HCT116 (cell line): ENCODE results near the gene ZKSCAN7. TPM values are rescaled to one million over a fixed set of nuclear protein-coding genes. Genes with fewer than 3 reads are reported as not detected.

Source experiments
- ATAC-seq: fragments of 200-7000 bp; cut with Tn5 transposase; 2 replicates; pipeline ENCODE4 v1.9.1; 2020; ENCODE audit warnings: mild to moderate bottlenecking, moderate library complexity
- Bru-seq: library from RNA; stranded (reverse); fragments of 400-500 nt; gene quantifications from one replicate; lab custom pipeline; 2021; lab: Mats Ljungman, UMichigan
- BruChase-seq, 2 experiments: library from RNA; stranded (reverse); fragments of 400-500 nt; gene quantifications; one replicate each; lab custom pipeline; 2021; lab: Mats Ljungman, UMichigan
- BruUV-seq: library from RNA; stranded (reverse); fragments of 400-500 nt; replicated peaks from 2 replicates; lab custom pipeline; 2021; lab: Mats Ljungman, UMichigan
- CTCF ChIA-PET: fragments of 300-600 bp; sonication (Branson Sonifier 250); formaldehyde crosslinking; loops from one replicate; lab custom pipeline; 2021; ENCODE audit warnings: antibody characterized with exemption; lab: Charles Lee
- POLR2A ChIA-PET: fragments of 300-600, 350-600 bp; sonication (Branson Sonifier 250); formaldehyde crosslinking; loops from one replicate; lab custom pipeline; 2021; ENCODE audit warnings: antibody characterized with exemption; lab: Charles Lee
- RAD21 ChIA-PET, 2 experiments: fragments of 300-600 bp; sonication (Branson Sonifier 250); formaldehyde crosslinking; loops; one replicate each; lab custom pipeline; 2023; ENCODE audit warnings: low total read pairs in 2 of 2; ENCODE audit not compliant: uncharacterized antibody in 2 of 2, unreplicated experiment in 2 of 2, low non-redundant PET in 1 of 2; lab: Charles Lee
- DNase-seq: peaks from one replicate; pipeline ENCODE4 v3.0.0-alpha.2; 2010; ENCODE audit warnings: low read depth, low spot score
- H2AFZ ChIP-seq: fragments of 200-600 bp; shearing (Covaris generic), sonication (generic); 2 replicates; pipeline ENCODE4 v1.6.1; 2017; ENCODE audit warnings: low read depth, mixed run types, mixed read lengths, antibody characterized with exemption, low read length; ENCODE audit not compliant: poor library complexity, severe bottlenecking
- H3K27ac ChIP-seq: 2 replicates; pipeline ENCODE4 v1.5.1; 2012; ENCODE audit warnings: low read depth, low read length
- H3K27me3 ChIP-seq: fragments of 200-600 bp; sonication (generic); 2 replicates; pipeline ENCODE4 v1.6.1; 2016; ENCODE audit warnings: mixed run types, low read length, mixed read lengths; ENCODE audit not compliant: insufficient read depth
- H3K36me3 ChIP-seq, 2 experiments: fragments of 200-500 bp in 1 of 2; fragments of 200-600 bp in 1 of 2; sonication (Bioruptor generic) in 1 of 2; sonication (generic) in 1 of 2; 2 replicates each; pipeline versions ENCODE4 v1.5.1 to v1.6.1; 2014 to 2016; ENCODE audit warnings: low read length in 2 of 2, inconsistent platforms in 1 of 2, mixed read lengths in 1 of 2, mixed run types in 1 of 2; ENCODE audit not compliant: insufficient read depth in 2 of 2, control insufficient read depth in 1 of 2
- H3K4me1 ChIP-seq, 2 experiments: fragments of 200-600 bp in 1 of 2; sonication (generic) in 1 of 2; 2 replicates each; pipeline versions ENCODE4 v1.5.1 to v1.6.1; 2012 to 2017; ENCODE audit warnings: low read length in 2 of 2, inconsistent platforms in 1 of 2, mild to moderate bottlenecking in 1 of 2, mixed read lengths in 1 of 2, mixed run types in 1 of 2, moderate library complexity in 1 of 2; ENCODE audit not compliant: insufficient read depth in 2 of 2, control insufficient read depth in 1 of 2
- H3K4me2 ChIP-seq: fragments of 200-600 bp; sonication (generic); 2 replicates; pipeline ENCODE4 v1.6.1; 2017; ENCODE audit warnings: mixed run types, low read length, mixed read lengths
- H3K4me3 ChIP-seq, 2 experiments: fragments of 200-600 bp in 1 of 2; sonication (generic) in 1 of 2; replicated peaks in 1 of 2; 2 replicates each; pipeline ENCODE4 v1.5.1; 2011 to 2016; ENCODE audit warnings: low read length in 2 of 2, control low read depth in 1 of 2, low read depth in 1 of 2, mild to moderate bottlenecking in 1 of 2, mixed read lengths in 1 of 2, mixed run types in 1 of 2
- H3K79me2 ChIP-seq: fragments of 200-600 bp; sonication (generic); 2 replicates; pipeline ENCODE4 v1.6.1; 2017; ENCODE audit warnings: mild to moderate bottlenecking, mixed run types, low read length, moderate library complexity, mixed read lengths; ENCODE audit not compliant: insufficient read depth
- H3K9ac ChIP-seq: fragments of 200-600 bp; sonication (generic); 2 replicates; pipeline ENCODE4 v1.6.1; 2016; ENCODE audit warnings: low read length, mixed read lengths
- H3K9me2 ChIP-seq: fragments of 200-600 bp; sonication (generic), shearing (Covaris generic); 2 replicates; pipeline ENCODE4 v1.6.1; 2017; ENCODE audit warnings: mixed run types, mild to moderate bottlenecking, moderate library complexity; ENCODE audit not compliant: insufficient read depth
- H3K9me3 ChIP-seq, 2 experiments: fragments of 200-500 bp in 1 of 2; fragments of 200-600 bp in 1 of 2; sonication (Bioruptor generic) in 1 of 2; sonication (generic) in 1 of 2; 2 replicates each; pipeline ENCODE4 v1.6.1; 2014 to 2017; ENCODE audit warnings: low read length in 2 of 2, mixed read lengths in 2 of 2, inconsistent platforms in 1 of 2, low read depth in 1 of 2, mild to moderate bottlenecking in 1 of 2, mixed run types in 1 of 2, moderate library complexity in 1 of 2; ENCODE audit not compliant: control insufficient read depth in 1 of 2, insufficient read depth in 1 of 2
- H4K20me1 ChIP-seq: fragments of 200-600 bp; sonication (generic), shearing (Covaris generic); 2 replicates; pipeline ENCODE4 v1.6.1; 2017; ENCODE audit warnings: mixed run types, mild to moderate bottlenecking, moderate library complexity; ENCODE audit not compliant: insufficient read depth
- ATF3 ChIP-seq: IDR thresholded peaks from 2 replicates; pipeline ENCODE4 v1.6.1; 2012
- ELF1 ChIP-seq: IDR thresholded peaks from 2 replicates; pipeline ENCODE4 v1.6.1; 2012; ENCODE audit warnings: low read depth, borderline replicate concordance
- EZH2phosphoT487 ChIP-seq: fragments of 200-600 bp; IDR thresholded peaks from 2 replicates; pipeline ENCODE4 v1.6.1; 2018; ENCODE audit warnings: antibody characterized with exemption, borderline replicate concordance
- FOSL1 ChIP-seq: IDR thresholded peaks from 2 replicates; pipeline ENCODE4 v1.6.1; 2012; ENCODE audit warnings: low read depth
- MAX ChIP-seq: IDR thresholded peaks from 2 replicates; pipeline ENCODE4 v1.6.1; 2012
- RAD21 ChIP-seq: IDR thresholded peaks from 2 replicates; pipeline ENCODE4 v1.6.1; 2012; ENCODE audit warnings: low read depth, mild to moderate bottlenecking
- SP1 ChIP-seq: IDR thresholded peaks from 2 replicates; pipeline ENCODE4 v1.6.1; 2012; ENCODE audit warnings: low read depth
- ZFX ChIP-seq: fragments of 450-650 bp; IDR thresholded peaks from 2 replicates; pipeline ENCODE4 v1.6.1; 2017
- intact Hi-C: fragments of 100-400 bp; cut with micrococcal nuclease; formaldehyde crosslinking; loops from 2 replicates; pipeline ENCODE4 v1.10.0; 2022
- long read RNA-seq: library from polyadenylated mRNA; unstranded; transcript quantifications from one replicate; pipeline ENCODE4 v2.0.0, GENCODE V29; 2021; ENCODE audit not compliant: unreplicated experiment
- polyA plus RNA-seq: library from polyadenylated mRNA; unstranded; fragments of >200 nt; gene quantifications from 2 replicates; pipeline ENCODE4 v1.2.1, GENCODE V29; 2012; ENCODE audit warnings: missing spikeins
- total RNA-seq: library from RNA; stranded (reverse); gene quantifications from one replicate; pipeline ENCODE4 v1.2.1, GENCODE V29; 2021; ENCODE audit not compliant: unreplicated experiment
- TF ChIP-seq, protein P1 (sequence below): IDR thresholded peaks from 2 replicates; pipeline ENCODE4 v1.6.1; 2012; ENCODE audit warnings: low read depth

The ZKSCAN7 gene
- total RNA-seq (not detected), Bru-seq, nascent RNA (not detected), BruChase-seq, experiment 1, labeled RNA remaining after a 6-hour chase (not detected), BruChase-seq, experiment 2, labeled RNA remaining after a 2-hour chase (not detected)
- polyA plus RNA-seq, result 0.09 and 0.27 TPM in 2 replicates
- long read RNA-seq, result 0 reads

GRCh38 chr3:44554626-44555592 lies at the start of gene ZKSCAN7:
TSS of gene ZKSCAN7 (plus strand) at chr3:44555193. CDS start at chr3:44557048, 1,855 bp downstream.
- RAD21 ChIA-PET, result no interaction called here
- no TSS peak for BruUV-seq
- ATAC-seq (no peak), DNase-seq (no peak)
- CTCF ChIA-PET, result no interaction called here
- Histone ChIP-seq H3K9ac (no peak within 1 kb of the TSS), H3K4me2 (no peak within 1 kb of the TSS), H3K9me2 (no peaks in the 10 kb centered on the region), H3K4me3 (no peak within 1 kb of the TSS), H3K27me3 (no peaks in the 10 kb centered on the region), H3K79me2 (no peaks in the 10 kb centered on the region), H3K4me1 (no peaks in the 10 kb centered on the region), H4K20me1 (no peaks in the 10 kb centered on the region), H3K9me3 (no peaks in the 10 kb centered on the region), H2AFZ (no peak within 1 kb of the TSS), H3K27ac (no peak within 1 kb of the TSS), H3K36me3 (no peaks in the 10 kb centered on the region)
- no peak for TF ChIP-seq SP1
- TF ChIP-seq ELF1, result no peak
- no peak for TF ChIP-seq EZH2phosphoT487
- no peak for TF ChIP-seq MAX
- TF ChIP-seq, protein P1, sequence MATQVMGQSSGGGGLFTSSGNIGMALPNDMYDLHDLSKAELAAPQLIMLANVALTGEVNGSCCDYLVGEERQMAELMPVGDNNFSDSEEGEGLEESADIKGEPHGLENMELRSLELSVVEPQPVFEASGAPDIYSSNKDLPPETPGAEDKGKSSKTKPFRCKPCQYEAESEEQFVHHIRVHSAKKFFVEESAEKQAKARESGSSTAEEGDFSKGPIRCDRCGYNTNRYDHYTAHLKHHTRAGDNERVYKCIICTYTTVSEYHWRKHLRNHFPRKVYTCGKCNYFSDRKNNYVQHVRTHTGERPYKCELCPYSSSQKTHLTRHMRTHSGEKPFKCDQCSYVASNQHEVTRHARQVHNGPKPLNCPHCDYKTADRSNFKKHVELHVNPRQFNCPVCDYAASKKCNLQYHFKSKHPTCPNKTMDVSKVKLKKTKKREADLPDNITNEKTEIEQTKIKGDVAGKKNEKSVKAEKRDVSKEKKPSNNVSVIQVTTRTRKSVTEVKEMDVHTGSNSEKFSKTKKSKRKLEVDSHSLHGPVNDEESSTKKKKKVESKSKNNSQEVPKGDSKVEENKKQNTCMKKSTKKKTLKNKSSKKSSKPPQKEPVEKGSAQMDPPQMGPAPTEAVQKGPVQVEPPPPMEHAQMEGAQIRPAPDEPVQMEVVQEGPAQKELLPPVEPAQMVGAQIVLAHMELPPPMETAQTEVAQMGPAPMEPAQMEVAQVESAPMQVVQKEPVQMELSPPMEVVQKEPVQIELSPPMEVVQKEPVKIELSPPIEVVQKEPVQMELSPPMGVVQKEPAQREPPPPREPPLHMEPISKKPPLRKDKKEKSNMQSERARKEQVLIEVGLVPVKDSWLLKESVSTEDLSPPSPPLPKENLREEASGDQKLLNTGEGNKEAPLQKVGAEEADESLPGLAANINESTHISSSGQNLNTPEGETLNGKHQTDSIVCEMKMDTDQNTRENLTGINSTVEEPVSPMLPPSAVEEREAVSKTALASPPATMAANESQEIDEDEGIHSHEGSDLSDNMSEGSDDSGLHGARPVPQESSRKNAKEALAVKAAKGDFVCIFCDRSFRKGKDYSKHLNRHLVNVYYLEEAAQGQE, result no peak
- no peak for TF ChIP-seq RAD21
- TF ChIP-seq FOSL1, result no peak
- no peak for TF ChIP-seq ATF3
- TF ChIP-seq ZFX, result no peak
- POLR2A ChIA-PET, result no interaction called here
- intact Hi-C loops, result no loop called here
